MCF 10A (cell line): Measurements from ENCODE around the gene POLR2C. TPM values are rescaled to one million over a fixed set of nuclear protein-coding genes. Genes with fewer than 3 reads are reported as not detected.

Source experiments
- BruUV-seq: library from RNA; stranded (reverse); fragments of 400-500 nt; replicated peaks from 2 replicates; lab custom pipeline; 2021; lab: Mats Ljungman, UMichigan
- CTCF ChIA-PET: fragments of 300-600 bp; sonication (Branson Sonifier 250); formaldehyde crosslinking; extraction: SDS; loops from one replicate; lab custom pipeline; 2021; ENCODE audit warnings: antibody characterized with exemption, inconsistent platforms; lab: Yijun Ruan, JAX
- POLR2A ChIA-PET: fragments of 300-600, 350-650 bp; sonication (Branson Sonifier 250); formaldehyde crosslinking; extraction: SDS; loops from one replicate; lab custom pipeline; 2020; ENCODE audit warnings: antibody characterized with exemption, inconsistent platforms; lab: Yijun Ruan, JAX
- DNase-seq: peaks from one replicate; pipeline ENCODE4 v3.0.0-alpha.2; 2018; ENCODE audit not compliant: unreplicated experiment
- H3K27ac Mint-ChIP-seq: one replicate; pipeline ENCODE4 v1.8.0; 2022; ENCODE audit warnings: mild to moderate bottlenecking, low read depth, mixed read lengths; ENCODE audit not compliant: unreplicated experiment
- H3K27me3 Mint-ChIP-seq: one replicate; pipeline ENCODE4 v1.8.0; 2022; ENCODE audit warnings: mixed read lengths; ENCODE audit not compliant: insufficient read depth, unreplicated experiment
- H3K36me3 Mint-ChIP-seq: one replicate; pipeline ENCODE4 v1.8.0; 2022; ENCODE audit warnings: mild to moderate bottlenecking, moderate library complexity, mixed read lengths; ENCODE audit not compliant: insufficient read depth, unreplicated experiment
- H3K4me1 Mint-ChIP-seq: one replicate; pipeline ENCODE4 v1.8.0; 2022; ENCODE audit warnings: mixed read lengths; ENCODE audit not compliant: insufficient read depth, unreplicated experiment
- H3K4me3 Mint-ChIP-seq: one replicate; pipeline ENCODE4 v1.8.0; 2022; ENCODE audit warnings: mild to moderate bottlenecking, moderate library complexity, mixed read lengths; ENCODE audit not compliant: unreplicated experiment
- H3K9me3 Mint-ChIP-seq: one replicate; pipeline ENCODE4 v1.8.0; 2022; ENCODE audit warnings: mixed read lengths; ENCODE audit not compliant: unreplicated experiment
- CTCF ChIP-seq: fragments of 200-600 bp; IDR thresholded peaks from one replicate; pipeline ENCODE4 v1.8.0; 2022; ENCODE audit warnings: antibody characterized with exemption, mild to moderate bottlenecking; ENCODE audit not compliant: unreplicated experiment
- intact Hi-C: fragments of 100-400 bp; cut with micrococcal nuclease; formaldehyde crosslinking; loops from 2 replicates; pipeline ENCODE4 v1.14.1; 2022
- total RNA-seq: library from RNA; stranded (reverse); gene quantifications from 2 replicates; pipeline ENCODE4 v1.2.3, GENCODE V29; 2022

The POLR2C gene
- total RNA-seq, 1 experiment from 2014 or later: 44.8 TPM

DNA sequence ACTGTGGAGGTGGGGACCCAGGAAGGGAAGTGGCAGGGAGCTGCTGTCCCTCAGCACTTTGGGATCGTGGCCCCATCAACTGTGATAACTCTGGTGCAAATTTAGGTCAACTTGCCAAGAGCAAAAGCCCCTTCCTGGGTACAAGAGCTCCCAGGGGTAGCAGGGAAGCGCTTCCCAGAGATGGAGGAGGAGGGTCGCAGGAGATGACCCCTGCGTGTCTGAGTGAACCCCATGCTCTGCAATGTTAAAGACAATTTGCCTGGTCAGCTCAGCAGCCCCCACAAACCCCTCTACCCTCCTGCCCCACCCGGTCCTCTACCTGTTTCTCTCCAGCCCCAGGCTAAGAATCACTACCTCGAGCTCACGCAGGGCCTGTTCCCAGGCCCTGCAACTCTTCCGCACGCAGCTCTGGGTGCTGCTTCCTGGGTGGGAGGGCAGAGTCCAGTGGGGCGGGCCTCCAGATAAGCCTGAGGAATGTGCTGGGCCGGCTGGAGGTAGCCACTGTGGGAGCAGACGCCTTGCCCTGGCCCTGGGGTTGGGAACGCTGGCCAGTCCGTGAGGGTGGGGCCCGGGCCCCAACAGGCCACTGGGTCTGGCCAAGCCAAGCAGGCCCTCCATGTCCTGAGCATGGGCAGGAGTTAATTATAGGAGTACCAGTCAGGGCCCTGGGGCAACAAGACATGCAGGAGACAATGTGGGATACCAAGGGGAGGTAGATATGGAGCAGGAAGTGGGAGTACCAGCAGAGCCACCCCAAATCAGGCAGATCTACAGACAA lies 17.7 kb downstream of the POLR2C start:
- BruUV-seq: no TSS peak
- POLR2A ChIA-PET: interaction anchor here (0.6 kb wide), 1 partner anchor 9 kb away, joined by 3 read pairs; no protein-coding TSS in a partner anchor
- CTCF ChIA-PET: interaction anchor here (0.7 to 1.2 kb wide), 4 partner anchors 39 to 466 kb away, joined by 3 to 5 read pairs (median 4); no protein-coding TSS in a partner anchor

GRCh38 chr16:57480754-57481230 lies 18.3 kb downstream of the POLR2C start:
- H3K27ac Mint-ChIP-seq: no peak overlapping the region
- CTCF ChIA-PET: interaction anchor here (0.6 to 0.9 kb wide), 3 partner anchors 80 to 744 kb away, joined by 3 to 4 read pairs (median 3); no protein-coding TSS in a partner anchor

More for the DNA sequence above, 17.7 kb downstream of the POLR2C start:
- H3K4me1 Mint-ChIP-seq: no peaks in the 10 kb centered on the region
- H3K27me3 Mint-ChIP-seq: no peaks in the 10 kb centered on the region
- no peaks in the 10 kb centered on the region for H3K36me3 Mint-ChIP-seq
- H3K4me3 Mint-ChIP-seq: no peak overlapping the region
- intact Hi-C loops: no loop called here
- no peaks in the 10 kb centered on the region for H3K9me3 Mint-ChIP-seq
- no peak overlapping the region for H3K27ac Mint-ChIP-seq
- DNase-seq: no peak
- TF ChIP-seq CTCF: no peak

DNA sequence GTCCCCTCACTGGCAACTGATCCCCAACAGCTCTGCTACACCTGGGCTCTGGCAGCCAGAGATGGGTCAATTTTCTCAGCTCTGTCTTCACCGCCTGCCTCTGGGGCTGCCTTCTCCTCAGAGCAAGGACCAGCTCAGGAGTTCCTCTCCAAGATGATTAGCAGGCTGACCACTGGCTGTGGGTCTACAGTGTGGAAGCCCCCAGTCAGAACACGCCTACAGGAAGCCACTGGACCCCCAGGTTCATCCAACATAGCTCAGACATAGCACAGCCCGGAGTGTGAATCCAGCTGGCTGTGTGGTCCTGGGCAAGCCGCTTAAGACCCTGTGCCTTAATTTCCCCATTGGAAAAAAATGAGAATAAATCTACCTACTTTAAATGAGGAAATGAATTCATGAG lies 18.9 kb downstream of the POLR2C start:
- no peaks in the 10 kb centered on the region for H3K36me3 Mint-ChIP-seq
- CTCF ChIA-PET: interaction anchor here (0.6 to 0.9 kb wide), 2 partner anchors 19 to 744 kb away, joined by 3 to 5 read pairs; partner anchors contain the start of gene POLR2C
- no peaks in the 10 kb centered on the region for H3K9me3 Mint-ChIP-seq
- H3K27me3 Mint-ChIP-seq: no peaks in the 10 kb centered on the region
- H3K4me1 Mint-ChIP-seq: peaks cover 5% of the 10 kb centered on the region
- DNase-seq: no peak
- no TSS peak for BruUV-seq
- intact Hi-C loops: no loop called here
- H3K27ac Mint-ChIP-seq: no peak overlapping the region
- TF ChIP-seq CTCF: no peak
- no peak overlapping the region for H3K4me3 Mint-ChIP-seq
- POLR2A ChIA-PET: interaction anchor here (1.0 kb wide), 1 partner anchor 35 kb away, joined by 3 read pairs; the partner anchor contains the start of genes CIAPIN1 and COQ9

More at GRCh38 chr16:57480754-57481230, 18.3 kb downstream of the POLR2C start:
- no peak overlapping the region for H3K4me3 Mint-ChIP-seq
- H3K36me3 Mint-ChIP-seq: no peaks in the 10 kb centered on the region
- BruUV-seq: no TSS peak
- TF ChIP-seq CTCF: no peak
- no peak for DNase-seq
- no peaks in the 10 kb centered on the region for H3K27me3 Mint-ChIP-seq
- intact Hi-C loops: no loop called here
- H3K4me1 Mint-ChIP-seq: peaks cover 4% of the 10 kb centered on the region
- POLR2A ChIA-PET: interaction anchor here (1.0 kb wide), 1 partner anchor 34 kb away, joined by 3 read pairs; the partner anchor contains the start of genes CIAPIN1 and COQ9
- H3K9me3 Mint-ChIP-seq: no peaks in the 10 kb centered on the region
